SKM-1 (cell line): ENCODE data around the gene EVL.

Source experiments
- DNase-seq: peaks from one replicate; lab custom pipeline; 2025; ENCODE audit not compliant: unreplicated experiment; lab: John Stamatoyannopoulos, UW

The EVL gene

DNA sequence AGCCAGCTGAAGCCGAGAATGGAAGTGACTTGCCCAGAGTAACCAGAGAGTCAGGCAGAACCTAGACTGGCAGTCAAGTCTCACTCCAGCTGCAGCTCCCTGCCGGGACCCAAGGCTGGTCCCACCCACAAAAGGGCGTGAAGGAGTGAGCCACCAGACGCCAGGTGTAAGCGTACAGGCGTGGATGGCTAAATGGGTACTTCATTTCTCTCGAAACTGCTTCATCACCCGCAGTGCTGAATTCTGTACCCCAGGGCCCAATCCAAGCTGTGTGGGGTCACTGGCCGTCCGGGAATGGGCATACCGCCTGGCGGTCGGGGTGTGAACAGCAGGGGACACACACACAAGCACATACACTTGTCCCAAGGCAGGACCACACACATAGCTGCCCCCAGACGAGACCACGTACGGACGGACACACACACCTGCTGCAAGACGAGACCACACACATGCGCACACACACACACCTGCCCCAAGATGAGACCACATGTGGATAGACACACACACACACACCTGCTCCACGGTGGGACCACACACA is 59.4 kb downstream of the EVL start:
- no peak for DNase-seq

- no peak for DNase-seq
These were observed 61.2 kb downstream of the EVL start for GRCh38 chr14:100126401-100126800.

DNA sequence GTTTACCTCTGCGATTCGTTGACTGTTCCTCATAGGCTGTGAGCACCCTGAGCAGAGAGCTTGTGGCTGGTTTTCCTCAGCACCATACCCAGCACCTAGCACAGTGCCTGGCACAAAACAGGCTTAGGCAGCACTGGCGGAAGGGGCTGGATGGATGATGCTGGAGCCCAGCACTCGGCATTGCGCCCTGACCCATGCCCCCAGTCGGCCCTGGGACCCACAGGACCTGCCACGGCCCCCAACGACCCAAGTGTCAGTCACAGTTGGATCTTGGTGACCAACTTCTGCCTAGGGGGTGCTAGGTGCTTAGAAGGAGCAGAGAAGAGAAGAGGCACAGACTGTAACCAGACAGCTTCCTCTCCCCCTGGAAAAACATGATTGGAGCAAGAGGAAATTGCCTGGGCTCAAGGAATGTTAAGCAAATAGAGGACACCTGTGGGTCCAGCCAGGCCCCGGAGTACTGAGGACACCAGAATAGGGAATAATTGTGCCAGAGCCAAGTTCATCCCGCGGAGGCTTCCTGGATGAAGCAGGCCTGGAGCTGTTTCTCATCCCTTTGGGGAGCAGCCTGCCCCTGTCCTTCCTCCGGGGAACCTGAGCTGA is 62.7 kb downstream of the EVL start:
- no peak for DNase-seq

DNA sequence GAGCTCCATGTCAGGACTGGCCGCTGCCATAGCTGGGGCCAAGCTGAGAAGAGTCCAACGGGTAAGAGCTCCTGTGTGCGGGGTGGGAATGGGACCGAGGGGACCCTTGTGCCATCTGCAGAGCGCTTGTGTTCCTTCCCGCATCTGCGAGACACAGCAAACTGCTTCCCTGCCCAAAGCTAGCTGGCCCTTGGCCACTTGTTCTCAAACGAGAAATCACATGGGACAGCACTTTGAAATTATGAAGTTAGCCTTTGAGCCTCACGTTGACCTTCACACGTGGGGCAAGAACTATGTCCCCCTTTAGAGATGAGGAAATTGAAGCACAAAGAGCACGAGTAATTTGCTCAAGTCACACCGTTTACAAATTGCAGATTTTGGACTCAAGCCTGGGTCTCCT is 63.5 kb downstream of the EVL start:
- DNase-seq: no peak

DNA sequence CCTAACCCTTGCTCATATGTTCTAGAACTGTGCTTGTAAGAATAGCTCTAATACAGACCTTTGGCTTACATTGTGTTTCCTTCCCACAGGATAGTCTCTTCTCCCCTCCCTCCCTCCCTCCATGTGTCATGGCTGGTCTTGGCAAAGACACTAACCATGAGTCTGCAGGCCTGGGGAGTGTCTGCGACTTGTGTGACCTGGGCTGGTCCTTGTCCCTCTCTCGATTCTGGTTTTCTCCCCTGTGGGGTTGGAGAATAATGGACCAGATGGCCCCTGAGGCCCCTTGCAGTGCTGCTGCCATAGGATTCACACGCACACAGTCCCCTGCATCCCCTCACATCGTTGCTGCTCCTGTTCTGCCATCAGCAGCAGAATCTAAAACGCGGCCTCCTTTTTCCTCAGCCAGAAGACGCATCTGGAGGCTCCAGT is 64.0 kb downstream of the EVL start:
- DNase-seq: no peak

GRCh38 chr14:100130521-100130920 is 65.3 kb downstream of the EVL start:
- no peak for DNase-seq

DNA sequence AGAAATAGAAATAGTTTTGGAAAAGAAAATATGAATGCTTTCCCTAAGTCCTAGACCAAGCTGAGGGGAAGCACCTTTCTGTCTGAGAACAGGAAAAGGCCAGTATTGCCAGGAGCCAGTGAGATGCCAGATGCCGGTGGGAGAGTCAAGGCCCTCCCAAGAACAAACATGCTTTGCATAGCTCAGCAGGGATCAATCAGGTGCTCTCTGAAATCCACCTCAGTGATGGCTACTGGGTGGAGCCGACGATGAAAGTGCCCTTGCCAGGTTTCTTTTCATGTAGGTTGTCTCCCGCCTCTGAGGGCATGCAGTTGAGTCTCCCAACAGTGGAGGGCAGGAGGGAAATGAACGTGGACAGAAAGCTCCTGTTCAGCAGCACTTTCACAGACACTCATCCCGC is 66.0 kb downstream of the EVL start:
- DNase-seq: no peak

- DNase-seq: no peak
These were observed 67.1 kb downstream of the EVL start for GRCh38 chr14:100132161-100132902.

DNA sequence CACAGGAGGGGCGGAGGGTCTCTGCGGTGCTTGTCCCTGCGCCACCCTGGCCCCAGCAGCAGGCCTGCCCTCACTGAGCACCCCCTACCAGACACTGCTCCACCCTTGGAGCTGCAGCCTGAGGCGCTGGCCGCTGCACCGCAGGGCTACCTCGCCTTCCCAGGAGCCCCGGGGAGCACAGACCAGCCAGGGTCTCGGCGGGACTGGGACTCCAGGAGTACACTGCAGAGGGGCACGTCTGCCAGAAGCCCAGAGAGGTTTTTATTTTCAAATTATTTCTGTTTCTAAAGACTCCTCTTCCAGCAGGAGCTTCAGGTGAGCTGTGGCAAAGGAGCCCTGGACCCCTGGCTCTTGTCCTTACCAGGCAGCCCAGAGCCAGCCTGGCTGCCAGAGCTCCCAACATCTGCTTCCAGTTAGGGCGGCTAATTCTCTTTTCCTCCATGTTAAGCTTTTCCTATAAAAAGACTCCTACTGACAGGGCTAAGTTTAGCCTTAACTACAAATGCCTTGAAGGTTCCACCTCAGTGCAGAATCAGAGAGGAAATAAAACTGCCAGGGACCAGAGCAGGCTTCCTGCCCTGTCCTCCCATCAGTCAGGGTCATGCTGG is 67.8 kb downstream of the EVL start:
- no peak for DNase-seq

DNA sequence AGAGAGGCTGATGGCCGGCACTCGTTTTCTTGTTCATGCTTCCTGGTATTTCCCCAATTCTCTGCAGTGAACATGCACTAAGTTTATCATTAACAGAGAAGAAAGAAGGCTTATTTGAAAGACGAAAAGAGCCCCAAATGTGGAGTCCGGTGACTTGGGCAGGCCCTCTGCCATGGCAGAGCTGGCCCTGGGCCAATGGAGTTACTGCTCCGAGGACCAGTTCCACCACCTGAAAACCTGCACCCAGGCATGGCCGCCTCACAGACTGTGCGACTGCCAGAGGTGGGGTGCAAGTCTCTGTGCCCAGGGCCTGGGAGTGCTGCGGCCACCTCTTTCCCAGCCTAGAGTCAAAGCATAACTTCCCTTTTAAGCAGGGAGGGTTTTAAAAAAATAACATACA is 69.4 kb downstream of the EVL start:
- no peak for DNase-seq

DNA sequence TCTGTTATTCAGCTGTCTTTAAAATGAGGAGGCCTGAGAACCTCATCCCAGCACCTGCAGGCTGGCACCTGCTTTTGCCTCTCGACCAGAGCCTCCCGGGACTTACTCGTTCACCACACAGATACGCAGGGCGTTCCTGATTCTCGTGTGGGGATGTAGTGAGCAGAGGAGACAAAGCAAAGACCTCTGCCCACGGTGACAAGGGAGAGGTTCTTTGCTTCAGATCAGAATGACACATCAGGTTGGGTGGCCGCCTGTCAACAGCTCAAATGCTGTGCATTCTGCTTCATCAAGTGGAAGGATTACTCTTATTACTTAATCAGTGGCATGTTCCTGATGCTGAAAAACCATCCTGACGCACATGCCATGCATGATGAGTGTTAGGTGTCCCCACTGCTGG is 69.9 kb downstream of the EVL start:
- no peak for DNase-seq

DNA sequence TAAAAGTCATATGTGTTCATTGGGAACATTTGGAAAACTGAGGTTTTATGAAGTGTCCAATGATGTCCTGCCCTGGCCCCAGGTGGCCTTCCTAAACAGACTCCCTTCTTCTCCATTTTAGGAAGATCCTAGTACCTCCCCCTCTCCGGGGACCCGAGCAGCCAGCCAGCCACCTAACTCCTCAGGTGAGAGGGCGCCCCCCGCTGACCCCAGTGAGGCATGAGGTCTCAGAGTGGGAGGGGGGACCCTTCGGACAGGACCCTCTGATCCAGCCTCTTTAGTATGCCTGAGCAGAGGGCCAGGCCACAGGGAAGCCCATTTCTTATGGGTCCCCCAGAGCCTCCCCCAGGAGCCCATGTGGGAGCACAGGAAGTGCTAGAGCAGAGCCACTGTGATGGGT is 70.6 kb downstream of the EVL start:
- no peak for DNase-seq

- no peak for DNase-seq
These were observed 72.0 kb downstream of the EVL start for GRCh38 chr14:100137173-100137572.

DNA sequence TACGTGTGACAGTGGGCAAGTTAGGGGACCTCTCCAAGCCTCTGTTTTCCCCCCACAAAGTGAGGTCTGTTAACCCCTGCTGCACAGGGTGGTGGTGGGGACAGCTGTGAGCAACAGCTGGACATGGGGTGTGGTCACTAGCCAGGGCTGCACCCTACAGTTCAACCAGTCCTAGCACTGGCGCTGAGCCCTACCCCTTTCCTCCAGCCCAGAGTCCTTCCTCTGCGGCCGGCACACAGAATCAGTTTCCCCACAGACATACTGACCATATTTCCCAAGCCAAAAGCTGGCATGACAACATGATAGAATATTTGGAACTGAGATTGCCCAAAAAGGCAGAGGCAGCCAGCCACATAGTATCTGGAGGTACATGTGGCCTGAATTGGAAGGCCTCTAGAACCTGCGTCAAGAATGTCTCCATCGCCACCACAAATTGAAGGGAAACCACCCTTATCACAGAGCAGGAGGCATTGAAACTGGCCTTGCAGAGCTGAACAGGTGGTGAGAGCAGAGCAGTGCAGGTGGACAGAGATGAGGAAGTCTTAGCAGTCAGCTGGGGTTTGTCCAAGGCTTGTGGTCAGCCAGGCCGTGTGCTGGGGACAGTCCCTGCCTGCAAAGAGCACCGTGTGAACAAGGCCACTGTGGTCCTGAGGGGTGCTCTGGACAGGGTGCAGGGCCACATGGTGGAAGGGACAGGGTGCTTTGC is 73.0 kb downstream of the EVL start:
- no peak for DNase-seq

DNA sequence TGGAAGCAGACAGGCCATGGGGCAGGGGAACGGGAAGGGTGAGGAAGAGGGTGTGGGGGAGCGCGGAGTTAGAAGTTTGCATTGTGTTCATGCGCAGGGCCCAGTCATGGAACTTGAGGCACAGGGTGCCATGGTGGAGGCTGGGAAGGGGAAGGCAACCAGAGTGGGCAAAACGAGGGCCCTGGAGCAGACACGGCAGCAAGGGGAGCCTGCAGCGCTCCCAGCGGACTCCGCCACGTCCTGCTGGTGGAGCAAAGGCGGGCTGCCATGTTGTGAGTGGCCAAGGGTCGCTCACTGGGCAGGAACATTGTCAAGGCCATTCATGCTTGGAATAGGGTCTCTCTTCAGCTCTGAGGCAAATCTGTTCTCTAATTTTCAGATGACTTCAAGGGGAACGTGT is 73.7 kb downstream of the EVL start:
- no peak for DNase-seq

GRCh38 chr14:100140452-100141078 is 75.3 kb downstream of the EVL start:
- DNase-seq: no peak

DNA sequence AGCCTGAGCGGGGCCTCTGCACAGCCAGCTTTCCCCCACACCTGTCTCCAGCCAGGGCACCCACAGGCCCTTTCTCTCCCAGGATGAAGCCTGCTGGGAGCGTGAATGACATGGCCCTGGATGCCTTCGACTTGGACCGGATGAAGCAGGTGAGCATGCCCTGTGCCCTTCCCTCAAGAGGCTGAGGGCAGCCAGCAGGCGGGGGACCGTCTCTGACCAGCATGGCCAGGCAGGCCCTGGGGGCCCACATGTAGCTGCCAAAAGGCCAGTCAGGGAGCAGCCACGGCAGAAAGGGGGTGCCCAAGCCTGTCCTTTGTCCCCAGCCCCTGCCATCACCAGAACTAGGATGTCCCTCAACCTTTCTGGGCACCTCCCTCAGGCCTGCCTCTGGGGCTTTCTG is 75.9 kb downstream of the EVL start:
- DNase-seq: no peak

- DNase-seq: no peak
These were observed 77.1 kb downstream of the EVL start for GRCh38 chr14:100142073-100143040.

DNA sequence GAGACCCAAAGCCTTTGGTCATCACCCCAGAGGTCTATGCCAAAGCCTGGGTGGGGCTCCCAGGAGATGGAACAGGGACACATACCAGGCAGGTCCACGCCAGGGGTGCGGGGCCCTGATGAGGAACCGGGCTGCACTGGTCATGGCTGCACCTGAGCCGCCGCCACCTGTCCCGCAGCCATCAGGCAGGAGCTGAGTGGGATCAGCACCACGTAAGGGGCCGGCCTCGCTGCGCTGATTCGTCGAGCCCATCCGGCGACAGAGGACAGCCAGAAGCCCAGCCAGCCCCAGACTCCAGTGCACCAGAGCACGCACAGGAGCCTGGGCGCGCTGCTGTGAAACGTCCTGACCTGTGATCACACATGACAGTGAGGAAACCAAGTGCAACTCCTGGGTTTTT is 78.3 kb downstream of the EVL start:
- no peak for DNase-seq

DNA sequence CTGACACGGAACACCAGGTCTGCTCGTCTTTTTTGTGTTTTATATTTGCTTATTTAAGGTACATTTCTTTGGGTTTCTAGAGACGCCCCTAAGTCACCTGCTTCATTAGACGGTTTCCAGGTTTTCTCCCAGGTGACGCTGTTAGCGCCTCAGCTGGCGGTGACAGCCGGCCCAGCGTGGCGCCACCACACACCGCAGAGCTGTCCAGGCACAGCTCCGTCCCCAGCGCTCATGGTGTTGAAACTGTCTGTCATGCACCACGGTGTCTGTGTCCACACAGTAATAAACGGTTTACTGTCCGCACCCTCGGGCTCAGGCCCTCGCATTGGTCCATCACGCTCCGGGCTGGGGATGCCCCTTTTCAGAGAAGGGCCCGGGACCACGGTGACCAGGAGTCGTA is 78.7 kb downstream of the EVL start:
- DNase-seq: no peak
